Raji (cell line): ENCODE measurements around the gene CAV1.

Experiments
- POLR2A ChIP-seq: IDR thresholded peaks from 2 replicates; pipeline ENCODE4 v1.6.1; 2011; ENCODE audit warnings: low read depth, low read length, control low read depth; ENCODE audit not compliant: insufficient read depth

Gene CAV1

DNA sequence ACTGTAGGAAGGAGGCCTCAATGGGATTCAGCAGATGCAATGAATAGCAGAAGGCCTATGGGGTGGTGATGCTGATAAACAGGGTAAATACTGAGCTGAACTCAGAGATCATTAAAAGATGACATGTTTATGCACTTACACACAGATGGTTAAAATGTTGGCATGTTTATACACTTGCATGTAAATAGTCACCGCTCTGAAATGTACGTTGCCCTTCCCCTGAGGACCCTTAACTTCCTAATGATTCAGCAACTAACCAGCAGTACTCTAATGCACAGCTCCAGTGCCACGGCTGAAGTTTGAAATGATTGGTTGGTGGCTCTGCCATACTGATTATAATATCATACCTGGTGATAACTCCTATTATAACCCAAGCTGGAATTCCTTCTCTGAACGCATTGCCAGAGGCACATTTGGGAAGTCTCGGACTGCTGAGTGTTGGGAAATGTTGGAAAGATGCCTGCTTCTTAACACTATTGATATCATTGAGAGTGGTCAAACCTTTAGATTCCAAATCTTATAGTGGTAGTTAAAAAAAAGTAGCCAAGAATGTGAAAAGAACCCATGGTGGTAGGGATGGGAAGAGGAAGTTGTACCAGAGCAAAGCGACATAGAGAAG lies 3.7 kb upstream of the CAV1 start:
- no peak for TF ChIP-seq POLR2A

DNA sequence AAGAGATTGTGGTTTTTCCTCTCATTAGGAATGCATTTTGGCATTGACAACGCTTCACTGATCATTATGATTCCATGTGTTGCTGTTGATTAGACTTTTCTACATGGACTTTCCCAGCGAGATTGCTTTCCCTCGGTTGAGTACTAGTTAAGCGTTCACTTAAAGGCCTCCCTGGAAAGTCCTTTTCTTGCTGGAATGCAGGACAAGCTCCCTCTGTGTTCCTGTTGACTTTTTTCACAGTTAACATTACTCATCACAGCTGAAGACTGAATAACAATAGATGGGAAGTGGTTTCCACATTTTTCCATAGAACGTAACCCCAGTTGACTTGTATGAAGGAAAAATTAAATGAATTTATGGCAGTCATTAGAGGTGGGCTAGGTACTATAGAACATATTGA lies 2.6 kb upstream of the CAV1 start:
- no peak for TF ChIP-seq POLR2A

DNA sequence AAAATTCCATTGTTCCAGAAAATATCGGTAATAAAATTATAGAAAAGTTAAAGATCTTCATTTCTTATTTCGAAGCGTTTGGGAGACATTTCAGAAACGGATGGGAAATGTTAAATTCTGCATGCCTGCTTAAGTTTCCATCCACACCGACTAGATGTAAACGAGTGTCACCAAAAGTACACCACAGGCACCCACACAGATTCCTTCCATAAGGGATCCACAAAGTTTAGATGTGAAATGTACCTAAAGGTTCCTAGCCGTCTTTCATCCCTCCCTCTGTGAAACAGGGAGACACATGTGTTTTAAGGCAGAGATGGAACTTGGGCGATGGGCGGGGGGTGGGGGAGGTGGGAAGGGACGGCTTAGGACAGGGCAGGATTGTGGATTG lies 621 bp upstream of the CAV1 start:
- no peak for TF ChIP-seq POLR2A

DNA sequence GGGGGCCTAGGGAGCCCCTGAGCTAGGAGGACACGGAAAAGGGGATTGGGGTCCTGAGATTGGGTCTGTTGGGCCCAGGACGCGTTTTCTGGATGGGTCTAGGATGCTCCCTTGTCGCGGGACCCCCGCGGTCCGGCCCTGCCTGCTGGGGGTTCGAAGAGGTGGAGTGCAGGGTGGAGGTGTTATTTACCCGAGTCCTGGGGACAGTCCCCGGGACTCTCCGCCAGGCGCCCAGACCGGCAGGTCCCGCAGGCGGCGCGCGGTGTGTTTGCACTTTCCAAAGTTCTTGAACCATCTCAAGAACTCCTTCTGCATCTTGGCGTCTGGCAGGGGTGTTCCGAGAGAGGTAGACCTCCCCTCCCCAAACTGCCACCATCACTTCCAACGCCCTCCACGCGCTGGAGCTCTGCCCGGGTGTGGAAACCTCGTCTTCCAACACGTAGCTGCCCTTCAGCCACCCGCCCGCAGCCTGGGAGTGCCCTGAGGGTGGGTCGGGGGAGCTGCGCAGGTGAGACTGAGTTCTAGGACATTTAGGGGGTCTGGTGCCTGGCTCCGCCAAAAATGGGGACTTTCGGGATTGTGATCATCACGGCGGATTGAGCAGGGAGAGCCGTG lies 569 bp downstream of the CAV1 start:
- no peak for TF ChIP-seq POLR2A

DNA sequence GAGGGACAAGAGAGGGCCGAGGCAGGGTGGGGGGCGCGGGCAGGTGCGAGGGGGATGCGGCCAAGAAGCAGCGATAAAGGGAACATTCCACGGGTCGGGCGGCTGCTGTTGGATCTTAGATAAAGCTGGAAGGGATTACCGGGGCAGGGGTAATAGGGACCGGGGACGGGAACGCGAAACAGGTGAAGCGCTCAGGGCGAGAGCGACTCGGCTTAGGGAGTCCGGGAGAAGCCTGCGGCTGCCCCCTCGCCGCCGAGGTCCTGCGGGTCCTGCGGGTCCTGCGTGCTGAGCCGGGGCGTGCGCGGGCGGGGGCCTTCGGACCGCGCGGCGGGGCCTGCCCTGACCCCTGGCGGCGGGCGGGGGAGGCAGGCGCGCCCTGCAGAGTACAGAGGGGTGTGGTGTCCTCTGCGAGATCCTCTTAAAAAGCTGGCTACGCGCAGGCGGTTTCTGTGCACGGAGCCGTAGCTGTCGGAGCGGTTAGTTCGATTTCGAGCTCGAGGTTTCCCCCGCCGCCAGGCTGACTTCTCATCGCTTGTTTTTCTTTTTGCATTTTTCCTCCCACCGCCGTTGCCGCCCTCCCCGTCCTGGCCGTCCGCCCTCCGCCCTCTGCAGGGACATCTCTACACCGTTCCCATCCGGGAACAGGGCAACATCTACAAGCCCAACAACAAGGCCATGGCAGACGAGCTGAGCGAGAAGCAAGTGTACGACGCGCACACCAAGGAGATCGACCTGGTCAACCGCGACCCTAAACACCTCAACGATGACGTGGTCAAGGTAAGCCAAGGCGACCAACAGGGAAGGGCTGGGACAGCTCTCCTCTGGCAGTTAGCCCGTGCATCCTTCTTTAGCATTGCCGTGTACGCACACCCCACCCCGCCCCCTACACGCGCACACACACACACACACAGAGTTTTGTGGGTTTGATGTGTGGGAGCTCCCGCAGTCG lies 1.4 kb downstream of the CAV1 start:
- no peak for TF ChIP-seq POLR2A

DNA sequence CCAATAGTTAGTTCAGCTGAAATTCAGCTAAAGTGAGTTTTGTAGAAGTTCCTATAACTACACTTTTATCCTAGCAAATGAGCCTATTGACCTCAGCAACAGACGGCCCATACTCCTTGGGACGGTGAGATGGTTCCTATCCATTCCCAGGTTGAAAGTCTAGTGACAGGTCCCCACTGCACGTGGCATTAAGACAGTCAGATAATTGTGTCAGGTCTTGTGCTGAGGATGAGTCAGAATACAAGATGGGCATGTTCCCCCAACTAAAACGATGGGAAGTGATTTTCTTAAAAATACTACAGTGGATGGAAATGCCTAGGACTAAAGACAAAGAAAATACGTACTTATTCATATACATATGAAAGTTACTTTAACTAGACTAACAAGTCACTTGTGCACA lies 2.1 kb downstream of the CAV1 start:
- TF ChIP-seq POLR2A: no peak

DNA sequence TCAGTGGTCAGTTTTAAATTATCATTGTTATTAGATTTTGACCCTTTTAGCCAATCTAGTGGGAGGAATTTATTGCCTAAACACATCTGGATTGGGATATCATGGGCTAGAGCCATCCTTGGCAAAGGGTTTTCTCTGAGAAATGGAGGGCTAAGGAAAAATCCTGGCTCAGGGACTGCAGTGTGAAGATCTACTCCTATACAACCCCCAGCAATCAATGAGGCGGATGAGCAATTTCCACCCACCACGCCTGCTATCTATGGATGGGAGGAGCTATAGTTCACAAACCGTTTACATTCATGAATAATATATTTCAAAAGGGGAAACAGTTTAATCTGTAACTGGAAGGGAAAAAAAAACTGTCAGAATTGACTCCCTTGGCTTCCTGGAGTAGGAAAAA lies 2.7 kb downstream of the CAV1 start:
- TF ChIP-seq POLR2A: no peak

DNA sequence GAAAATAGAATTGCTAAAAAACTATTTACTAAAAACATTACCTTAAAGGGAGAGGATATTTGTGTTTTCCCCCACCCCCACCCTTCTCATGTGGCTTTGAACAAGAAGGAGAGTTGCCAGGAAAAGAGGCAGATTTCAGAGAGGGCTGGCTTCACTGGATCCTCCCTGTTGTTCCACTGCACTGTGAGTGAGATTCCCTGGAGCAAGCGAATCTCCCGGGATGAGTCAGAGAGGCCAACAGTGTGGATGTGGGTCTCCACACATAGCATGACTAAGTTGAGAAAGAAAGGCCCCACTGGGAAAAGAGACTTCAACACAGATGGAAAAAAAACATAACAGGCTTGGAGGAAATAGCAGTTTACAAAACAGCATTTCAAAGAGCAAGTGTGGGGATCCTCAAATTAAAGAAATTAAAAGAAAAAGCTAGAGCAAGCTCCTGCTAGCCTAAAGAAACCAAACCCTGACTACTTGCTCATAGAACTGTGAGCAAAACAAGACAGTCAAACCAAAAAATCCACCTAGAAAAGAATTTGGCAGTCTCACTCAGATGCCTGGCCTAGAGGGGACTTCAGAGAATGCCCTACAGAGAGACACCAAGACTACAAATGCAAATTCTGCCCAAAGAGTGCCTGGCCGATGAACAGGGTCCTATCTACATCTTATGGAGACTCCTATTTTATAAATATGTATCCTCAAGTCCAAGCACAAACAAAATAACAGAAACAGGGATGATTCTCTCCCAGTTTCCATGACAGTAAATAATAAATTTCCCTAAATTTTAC lies 3.4 kb downstream of the CAV1 start:
- TF ChIP-seq POLR2A: no peak

DNA sequence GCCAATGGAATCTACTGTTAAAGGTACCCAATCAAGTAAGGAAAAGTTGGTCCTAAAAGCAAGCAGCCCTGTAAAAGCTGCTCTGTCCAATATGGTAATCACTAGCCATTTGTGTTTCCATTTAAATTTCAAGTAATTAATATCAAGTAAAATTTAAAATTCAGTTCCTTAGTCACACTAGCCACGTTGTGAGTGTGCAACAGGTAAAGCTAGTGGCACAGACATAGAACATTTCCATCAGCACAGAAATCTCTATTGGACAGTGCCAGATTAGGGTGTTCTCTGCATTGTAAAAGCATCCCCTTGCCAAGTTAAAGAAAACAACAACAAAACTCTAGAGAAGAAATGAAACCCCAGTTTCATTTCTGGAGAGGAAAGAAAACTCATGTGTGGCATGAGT lies 4.4 kb downstream of the CAV1 start:
- no peak for TF ChIP-seq POLR2A

DNA sequence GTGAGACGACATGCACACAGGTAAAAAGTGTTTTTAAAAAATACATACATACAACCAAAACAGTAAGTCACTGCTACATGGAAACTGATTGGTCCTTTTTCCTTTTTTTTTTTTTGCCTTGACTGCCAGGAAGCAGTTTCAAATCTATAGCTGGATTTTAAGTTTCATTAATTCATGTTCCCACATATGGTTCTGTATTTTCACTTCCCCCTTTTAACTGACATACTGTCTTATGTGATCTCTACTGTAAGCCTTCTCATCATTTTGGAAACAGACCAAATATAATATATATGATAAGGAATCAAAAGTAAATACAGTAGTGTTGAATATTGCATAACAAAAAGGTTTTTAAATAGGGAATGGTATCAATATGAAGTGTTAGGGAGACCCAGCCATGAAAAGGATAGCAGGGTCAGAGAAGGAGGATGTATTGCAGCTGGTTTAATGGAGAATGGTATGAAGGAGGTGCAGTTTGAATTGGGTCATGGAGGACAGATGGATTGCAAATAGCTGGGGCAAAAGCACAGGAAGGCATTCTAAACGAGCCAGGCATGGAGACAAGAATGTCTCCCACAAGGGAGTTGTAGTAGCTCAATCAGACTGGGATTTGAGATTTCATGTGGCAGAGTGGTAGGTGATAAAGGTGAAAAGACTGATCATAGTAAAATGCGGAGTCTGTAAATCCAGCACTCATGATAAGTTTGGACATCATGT lies 5.4 kb downstream of the CAV1 start:
- TF ChIP-seq POLR2A: no peak

DNA sequence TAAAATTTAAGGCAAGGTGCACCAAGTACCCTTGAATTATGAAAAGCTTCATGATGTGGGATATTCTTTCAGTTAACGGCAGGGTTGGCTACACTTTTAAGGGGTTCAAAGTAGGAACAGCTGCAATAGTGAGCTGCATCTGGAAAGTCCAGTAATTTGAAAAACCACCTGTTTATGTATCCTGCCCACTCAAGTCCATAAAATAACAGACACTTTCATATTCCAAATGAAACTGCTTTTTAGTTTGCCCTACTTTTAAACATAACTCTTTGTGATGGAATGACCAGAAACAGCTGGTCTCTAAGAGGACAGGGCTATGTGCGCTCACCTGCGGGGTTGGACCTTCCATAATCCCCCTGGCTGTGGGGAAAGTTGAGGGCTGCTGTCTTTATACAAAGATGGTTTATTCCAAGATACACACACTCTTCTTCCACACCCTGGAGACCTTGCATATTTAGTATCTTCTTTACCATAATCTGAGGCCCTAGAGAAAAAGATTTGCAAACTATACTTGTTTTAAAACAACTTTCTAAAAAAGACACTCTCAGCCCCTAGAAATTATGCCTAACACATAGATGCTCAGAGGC lies 7.4 kb downstream of the CAV1 start:
- no peak for TF ChIP-seq POLR2A

DNA sequence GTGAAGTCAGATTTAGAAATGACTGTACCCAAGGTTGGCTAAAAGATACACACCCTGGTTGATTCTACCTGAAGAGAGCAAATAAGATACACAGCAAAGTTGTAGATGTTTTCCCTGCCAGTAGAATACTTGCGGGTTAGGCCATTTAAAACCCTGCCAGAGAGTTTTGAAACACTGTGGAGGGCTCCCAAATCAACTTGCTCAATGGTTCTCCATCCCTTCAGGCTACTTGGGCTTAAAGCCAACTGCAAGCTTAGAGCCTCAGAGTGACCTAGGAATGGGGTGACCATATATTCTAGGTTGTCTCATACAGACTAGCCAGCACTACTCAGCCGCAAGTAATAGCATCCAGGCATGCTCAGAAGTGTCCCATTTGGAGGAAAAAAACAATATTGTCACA lies 10.0 kb downstream of the CAV1 start:
- TF ChIP-seq POLR2A: no peak

DNA sequence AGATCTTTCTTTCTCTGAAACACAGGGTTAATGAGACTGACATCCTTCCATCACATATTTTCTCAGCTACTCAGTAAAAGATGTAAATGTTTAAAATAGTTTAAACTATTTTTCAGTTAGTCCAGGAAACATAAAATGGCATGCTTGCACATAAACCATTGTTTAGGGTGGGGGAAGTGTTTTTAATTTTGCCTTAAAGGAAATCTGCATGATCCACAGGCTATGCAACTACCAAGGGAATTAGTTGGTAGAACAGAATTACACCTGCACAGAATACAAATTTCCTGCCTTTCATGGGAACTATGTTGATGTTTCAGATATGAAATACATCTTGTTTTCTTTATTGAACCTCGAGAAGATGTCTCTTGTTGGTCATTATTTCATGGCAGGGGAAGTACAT lies 10.6 kb downstream of the CAV1 start:
- TF ChIP-seq POLR2A: no peak

DNA sequence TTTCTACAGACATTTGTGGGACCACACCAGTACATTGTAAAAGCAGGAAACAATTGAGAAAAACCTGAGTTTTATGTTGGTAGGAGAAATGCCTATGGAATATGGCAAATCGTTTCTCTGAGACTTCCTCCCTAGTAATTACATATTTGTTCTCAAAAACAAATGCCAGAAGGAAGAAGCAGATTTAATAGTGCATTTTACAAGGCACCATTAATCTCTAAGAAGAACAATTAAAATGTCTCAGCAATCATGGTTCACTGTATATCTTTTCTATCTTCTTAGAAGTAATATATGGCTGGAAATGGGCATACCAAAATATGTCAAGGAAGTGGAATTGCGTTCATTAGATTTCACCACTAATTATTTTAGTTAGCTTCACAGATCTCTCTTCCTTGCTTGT lies 13.3 kb downstream of the CAV1 start:
- no peak for TF ChIP-seq POLR2A
